Astrocyte (in vitro differentiated cells and primary cell): Measurements from ENCODE around the gene PCCA.

Experiments used
- EZH2 ChIP-seq: IDR thresholded peaks from 2 replicates; pipeline ENCODE4 v1.6.1; 2012; ENCODE audit warnings: mild to moderate bottlenecking, low read length, inconsistent platforms; ENCODE audit not compliant: insufficient read depth
- TF ChIP-seq, protein P1 (sequence below): IDR thresholded peaks from 2 replicates; pipeline ENCODE4 v1.5.1; 2011; ENCODE audit warnings: low read depth, mild to moderate bottlenecking, inconsistent platforms, low read length, moderate library complexity; ENCODE audit not compliant: insufficient read depth

DNA sequence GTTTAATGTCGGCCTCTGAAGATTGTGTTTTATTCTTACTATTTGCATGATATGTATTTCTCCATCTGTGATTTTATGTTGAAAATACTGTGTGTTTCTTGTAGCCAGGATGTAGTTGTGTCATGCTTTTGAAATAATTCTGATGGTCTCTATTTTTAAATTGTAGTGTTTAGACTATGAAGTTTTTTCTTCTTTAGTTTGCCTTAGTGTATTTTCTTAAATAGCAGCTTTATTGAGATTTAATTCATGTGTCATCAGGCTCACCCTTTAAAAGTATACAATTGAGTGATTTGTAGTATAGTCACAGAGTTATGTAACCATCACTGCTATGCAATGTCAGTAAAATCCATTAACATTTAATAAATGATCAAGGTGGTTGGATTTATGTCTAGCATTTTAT lies 74.5 kb downstream of the PCCA start:
- TF ChIP-seq, protein P1, sequence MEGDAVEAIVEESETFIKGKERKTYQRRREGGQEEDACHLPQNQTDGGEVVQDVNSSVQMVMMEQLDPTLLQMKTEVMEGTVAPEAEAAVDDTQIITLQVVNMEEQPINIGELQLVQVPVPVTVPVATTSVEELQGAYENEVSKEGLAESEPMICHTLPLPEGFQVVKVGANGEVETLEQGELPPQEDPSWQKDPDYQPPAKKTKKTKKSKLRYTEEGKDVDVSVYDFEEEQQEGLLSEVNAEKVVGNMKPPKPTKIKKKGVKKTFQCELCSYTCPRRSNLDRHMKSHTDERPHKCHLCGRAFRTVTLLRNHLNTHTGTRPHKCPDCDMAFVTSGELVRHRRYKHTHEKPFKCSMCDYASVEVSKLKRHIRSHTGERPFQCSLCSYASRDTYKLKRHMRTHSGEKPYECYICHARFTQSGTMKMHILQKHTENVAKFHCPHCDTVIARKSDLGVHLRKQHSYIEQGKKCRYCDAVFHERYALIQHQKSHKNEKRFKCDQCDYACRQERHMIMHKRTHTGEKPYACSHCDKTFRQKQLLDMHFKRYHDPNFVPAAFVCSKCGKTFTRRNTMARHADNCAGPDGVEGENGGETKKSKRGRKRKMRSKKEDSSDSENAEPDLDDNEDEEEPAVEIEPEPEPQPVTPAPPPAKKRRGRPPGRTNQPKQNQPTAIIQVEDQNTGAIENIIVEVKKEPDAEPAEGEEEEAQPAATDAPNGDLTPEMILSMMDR: no peak
- TF ChIP-seq EZH2: no peak
